OCI-LY7 (cell line): ENCODE results near the gene RAI2. TPM values are rescaled to one million over a fixed set of nuclear protein-coding genes. Genes with fewer than 3 reads are reported as not detected.

Experiments
- BruUV-seq: library from RNA; stranded (reverse); fragments of 400-500 nt; replicated peaks from 2 replicates; lab custom pipeline; 2021; lab: Mats Ljungman, UMichigan
- CTCF ChIA-PET: fragments of 300-600 bp; sonication (Branson Sonifier 250); formaldehyde crosslinking; loops from one replicate; lab custom pipeline; 2022; ENCODE audit warnings: antibody characterized with exemption; ENCODE audit not compliant: unreplicated experiment; lab: Charles Lee
- POLR2A ChIA-PET: fragments of 300-600 bp; sonication (Branson Sonifier 250); formaldehyde crosslinking; loops from one replicate; lab custom pipeline; 2022; ENCODE audit warnings: antibody characterized with exemption; lab: Charles Lee
- DNase-seq: peaks from one replicate; pipeline ENCODE4 v3.0.0-alpha.2; 2015; ENCODE audit warnings: low spot score
- H2AFZ ChIP-seq: fragments of 200-600 bp; sonication (generic), shearing (Covaris generic); 2 replicates; pipeline ENCODE4 v1.6.1; 2014; ENCODE audit warnings: mild to moderate bottlenecking, antibody characterized with exemption, low read length, moderate library complexity
- H3K27ac ChIP-seq: fragments of 200-600 bp; sonication (generic); 2 replicates; pipeline ENCODE4 v1.5.1; 2014; ENCODE audit warnings: mixed run types, low read depth, mild to moderate bottlenecking, moderate library complexity, low read length, inconsistent platforms; ENCODE audit not compliant: poor library complexity, severe bottlenecking
- H3K36me3 ChIP-seq: fragments of 200-600 bp; sonication (generic); 2 replicates; pipeline ENCODE4 v1.6.1; 2014; ENCODE audit warnings: mild to moderate bottlenecking, antibody characterized with exemption, low read length, moderate library complexity, mixed read lengths; ENCODE audit not compliant: insufficient read depth
- H3K4me1 ChIP-seq: fragments of 200-600 bp; sonication (generic); 2 replicates; pipeline ENCODE4 v1.5.1; 2014; ENCODE audit warnings: mild to moderate bottlenecking, low read length; ENCODE audit not compliant: insufficient read depth, poor library complexity, severe bottlenecking
- H3K4me2 ChIP-seq: fragments of 200-600 bp; sonication (generic); 2 replicates; pipeline ENCODE4 v1.6.1; 2014; ENCODE audit warnings: mild to moderate bottlenecking, low read length
- H3K4me3 ChIP-seq: fragments of 200-600 bp; sonication (generic); 2 replicates; pipeline ENCODE4 v1.5.1; 2014; ENCODE audit warnings: mild to moderate bottlenecking, low read depth, low read length; ENCODE audit not compliant: poor library complexity, severe bottlenecking
- H3K79me2 ChIP-seq: fragments of 200-600 bp; sonication (generic); 2 replicates; pipeline ENCODE4 v1.6.1; 2016; ENCODE audit warnings: low read depth, mild to moderate bottlenecking, low read length, moderate library complexity, mixed read lengths; ENCODE audit not compliant: insufficient read depth
- H3K9me2 ChIP-seq: fragments of 200-600 bp; sonication (generic); 2 replicates; pipeline ENCODE4 v1.6.1; 2016; ENCODE audit warnings: mild to moderate bottlenecking, low read length, mixed read lengths; ENCODE audit not compliant: insufficient read depth
- H3K9me3 ChIP-seq: fragments of 200-600 bp; sonication (generic); 2 replicates; pipeline ENCODE4 v1.6.1; 2014; ENCODE audit warnings: mild to moderate bottlenecking, mixed run types, low read length, mixed read lengths
- H4K20me1 ChIP-seq: fragments of 200-600 bp; sonication (generic); 2 replicates; pipeline ENCODE4 v1.6.1; 2014; ENCODE audit warnings: mild to moderate bottlenecking, antibody characterized with exemption, low read length, moderate library complexity, mixed read lengths; ENCODE audit not compliant: insufficient read depth
- CTCF ChIP-seq: fragments of 200-600 bp; sonication (generic); conservative IDR thresholded peaks from 2 replicates; pipeline ENCODE4 v1.5.1; 2014; ENCODE audit warnings: mild to moderate bottlenecking, antibody characterized with exemption, low read length, moderate library complexity, mixed read lengths
- EZH2phosphoT487 ChIP-seq: fragments of 200-600 bp; sonication (generic); IDR thresholded peaks from 2 replicates; pipeline ENCODE4 v1.6.1; 2018; ENCODE audit warnings: low read depth, borderline replicate concordance, mild to moderate bottlenecking, mixed run types, antibody characterized with exemption, low read length, moderate library complexity, mixed read lengths
- intact Hi-C: fragments of 100-400 bp; cut with micrococcal nuclease; formaldehyde crosslinking; loops from one replicate; pipeline ENCODE4 v1.10.0; 2022; ENCODE audit not compliant: unreplicated experiment
- total RNA-seq, 2 experiments: library from RNA; depleted of rRNA in 1 of 2; stranded (reverse); fragments of >200 nt in 1 of 2; shearing (Covaris generic) in 1 of 2; gene quantifications; 2 replicates each; pipeline ENCODE4 v1.2.3, GENCODE V29; 2014 to 2022

The RAI2 gene
- total RNA-seq, 2 experiments from 2014 or later, result not detected

- Histone ChIP-seq H3K4me3 (no peak overlapping the region), H3K9me2 (no peaks in the 10 kb centered on the region), H3K4me2 (no peak overlapping the region), H3K36me3 (no peaks in the 10 kb centered on the region), H3K4me1 (no peaks in the 10 kb centered on the region), H3K27ac (no peak overlapping the region), H4K20me1 (no peaks in the 10 kb centered on the region), H3K79me2 (no peaks in the 10 kb centered on the region), H3K9me3 (no peaks in the 10 kb centered on the region), H2AFZ (no peak overlapping the region)
- no peak for DNase-seq
- BruUV-seq, result no TSS peak
- TF ChIP-seq CTCF, result no peak
- TF ChIP-seq EZH2phosphoT487, result no peak
- CTCF ChIA-PET, result no interaction called here
- intact Hi-C loops, result no loop called here
- POLR2A ChIA-PET, result no interaction called here
These were observed 9.2 kb downstream of the RAI2 start for GRCh38 chrX:17851874-17852273.

GRCh38 chrX:17848545-17849265 is 12.4 kb downstream of the RAI2 start:
- Histone ChIP-seq H3K36me3 (no peaks in the 10 kb centered on the region), H3K9me3 (no peaks in the 10 kb centered on the region), H3K4me1 (no peaks in the 10 kb centered on the region), H3K4me2 (no peak overlapping the region), H3K27ac (no peak overlapping the region), H4K20me1 (no peaks in the 10 kb centered on the region), H2AFZ (no peak overlapping the region), H3K9me2 (no peaks in the 10 kb centered on the region), H3K4me3 (no peak overlapping the region), H3K79me2 (no peaks in the 10 kb centered on the region)
- TF ChIP-seq CTCF, result no peak
- POLR2A ChIA-PET, result no interaction called here
- no peak for DNase-seq
- CTCF ChIA-PET, result no interaction called here
- intact Hi-C loops, result no loop called here
- BruUV-seq, result no TSS peak

GRCh38 chrX:17846045-17846444 is 15.1 kb downstream of the RAI2 start:
- BruUV-seq, result no TSS peak
- Histone ChIP-seq H4K20me1 (no peaks in the 10 kb centered on the region), H2AFZ (no peak overlapping the region), H3K4me3 (no peak overlapping the region), H3K27ac (no peak overlapping the region), H3K9me2 (no peaks in the 10 kb centered on the region), H3K4me1 (no peaks in the 10 kb centered on the region), H3K36me3 (no peaks in the 10 kb centered on the region), H3K79me2 (no peaks in the 10 kb centered on the region), H3K4me2 (no peak overlapping the region), H3K9me3 (no peaks in the 10 kb centered on the region)
- TF ChIP-seq EZH2phosphoT487 (no peak), CTCF (no peak)
- ChIA-PET CTCF (no interaction called here), POLR2A (no interaction called here)
- no peak for DNase-seq
- intact Hi-C loops, result no loop called here
